Testis (tissue), 3 donors: ENCODE results near the gene MEGF6. TPM values are rescaled to one million over a fixed set of nuclear protein-coding genes. Genes with fewer than 3 reads are reported as not detected.

Experiments
- DNase-seq: peaks from one replicate; pipeline ENCODE4 v3.0.0-alpha.2; 2019
- H3K27ac ChIP-seq, 2 donors: fragments of 200-600 bp; sonication (generic); one replicate each; pipeline ENCODE4 v1.5.1; 2019
- H3K27me3 ChIP-seq: fragments of 200-600 bp; sonication (generic); one replicate; pipeline ENCODE4 v1.5.1; 2019
- H3K36me3 ChIP-seq: fragments of 200-600 bp; sonication (generic); one replicate; pipeline ENCODE4 v1.5.1; 2017; ENCODE audit warnings: low read depth; ENCODE audit errors: missing control alignments
- H3K4me1 ChIP-seq: fragments of 200-600 bp; sonication (generic); one replicate; pipeline ENCODE4 v1.5.1; 2019
- H3K4me3 ChIP-seq, 2 donors: fragments of 200-600 bp; sonication (generic); one replicate each; pipeline ENCODE4 v1.5.1; 2017 to 2019
- H3K9me3 ChIP-seq: fragments of 200-600 bp; sonication (generic); one replicate; pipeline ENCODE4 v1.5.1; 2017
- POLR2A ChIP-seq: fragments of 450-650 bp; IDR thresholded peaks from one replicate; pipeline ENCODE4 v1.6.1; 2017; ENCODE audit warnings: antibody characterized with exemption, mild to moderate bottlenecking, moderate library complexity
- WGBS, 2 donors: methylation state at CpG; one replicate each; pipeline ENCODE4 v1.1.5; 2018; 5-methylcytosine and 5-hydroxymethylcytosine counted together
- intact Hi-C: fragments of 100-400 bp; cut with DNase I; formaldehyde crosslinking; loops from one replicate; pipeline ENCODE4 v1.15.1; 2023; ENCODE audit warnings: low total_unique reads
- polyA plus RNA-seq: library from polyadenylated mRNA; stranded (reverse); fragments of 350-450 nt; fragmentation: Illumina TruSeq; extraction: RNeasy Lipid Tissue Mini Kit (QIAGEN cat#74804); gene quantifications from one replicate; pipeline ENCODE4 v1.2.3, GENCODE V29; 2014; ENCODE audit warnings: low read depth, low replicate concordance; ENCODE audit not compliant: insufficient read depth
- total RNA-seq, 2 donors: library from RNA; depleted of rRNA; stranded (reverse); fragments of >200 nt; gene quantifications; one replicate each; pipeline ENCODE4 v1.2.3, GENCODE V29; 2016
- TF ChIP-seq, protein P1 (sequence below), 3 experiments: fragments of 450-650 bp in 2 of 3; fragments of 200-600 bp in 1 of 3; sonication (generic) in 1 of 3; IDR thresholded peaks; one replicate each; pipeline ENCODE4 v1.5.1; 2016 to 2019; ENCODE audit warnings: antibody characterized with exemption in 3 of 3, mild to moderate bottlenecking in 2 of 3, moderate library complexity in 1 of 3

The MEGF6 gene
- total and polyA plus RNA-seq, 3 donors from 2014 or later, result 9.0 to 26.4 (median 16.1) TPM

DNA sequence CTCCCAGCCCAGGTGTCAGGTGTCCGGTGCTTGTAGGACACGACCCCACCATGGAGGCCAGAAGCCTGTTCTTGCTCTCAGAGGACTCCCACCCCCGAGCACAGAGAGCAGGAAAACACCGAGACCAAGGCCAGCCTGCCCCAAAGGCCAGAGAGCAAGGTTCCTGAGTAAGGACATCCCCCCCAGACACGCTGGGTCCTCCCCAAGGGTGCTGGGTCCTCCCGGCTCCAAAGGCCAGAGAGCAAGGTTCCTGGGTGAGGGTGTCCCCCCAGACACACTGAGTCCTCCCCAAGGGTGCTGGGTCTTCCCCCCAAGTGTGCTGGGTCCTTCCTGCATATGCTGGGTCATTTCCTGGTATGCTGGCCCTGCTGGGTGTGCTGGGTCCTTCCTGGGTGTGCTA, 40.0 kb downstream of the MEGF6 start:
- Histone ChIP-seq H3K9me3 (no peaks in the 10 kb centered on the region), H3K27ac (no peak overlapping the region), H3K36me3 (no peaks in the 10 kb centered on the region), H3K4me3 (no peak overlapping the region), H3K27me3 (no peaks in the 10 kb centered on the region), H3K4me1 (no peaks in the 10 kb centered on the region)
- intact Hi-C loops, result no loop called here
- DNase-seq, result no peak
- 88 to 93% methylated on average over 4 to 6 of the region's 6 CpGs for WGBS, 2 donors
- TF ChIP-seq POLR2A, result no peak
- TF ChIP-seq, protein P1, sequence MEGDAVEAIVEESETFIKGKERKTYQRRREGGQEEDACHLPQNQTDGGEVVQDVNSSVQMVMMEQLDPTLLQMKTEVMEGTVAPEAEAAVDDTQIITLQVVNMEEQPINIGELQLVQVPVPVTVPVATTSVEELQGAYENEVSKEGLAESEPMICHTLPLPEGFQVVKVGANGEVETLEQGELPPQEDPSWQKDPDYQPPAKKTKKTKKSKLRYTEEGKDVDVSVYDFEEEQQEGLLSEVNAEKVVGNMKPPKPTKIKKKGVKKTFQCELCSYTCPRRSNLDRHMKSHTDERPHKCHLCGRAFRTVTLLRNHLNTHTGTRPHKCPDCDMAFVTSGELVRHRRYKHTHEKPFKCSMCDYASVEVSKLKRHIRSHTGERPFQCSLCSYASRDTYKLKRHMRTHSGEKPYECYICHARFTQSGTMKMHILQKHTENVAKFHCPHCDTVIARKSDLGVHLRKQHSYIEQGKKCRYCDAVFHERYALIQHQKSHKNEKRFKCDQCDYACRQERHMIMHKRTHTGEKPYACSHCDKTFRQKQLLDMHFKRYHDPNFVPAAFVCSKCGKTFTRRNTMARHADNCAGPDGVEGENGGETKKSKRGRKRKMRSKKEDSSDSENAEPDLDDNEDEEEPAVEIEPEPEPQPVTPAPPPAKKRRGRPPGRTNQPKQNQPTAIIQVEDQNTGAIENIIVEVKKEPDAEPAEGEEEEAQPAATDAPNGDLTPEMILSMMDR (IDR thresholded peaks at IDR 0.05), result no peak

DNA sequence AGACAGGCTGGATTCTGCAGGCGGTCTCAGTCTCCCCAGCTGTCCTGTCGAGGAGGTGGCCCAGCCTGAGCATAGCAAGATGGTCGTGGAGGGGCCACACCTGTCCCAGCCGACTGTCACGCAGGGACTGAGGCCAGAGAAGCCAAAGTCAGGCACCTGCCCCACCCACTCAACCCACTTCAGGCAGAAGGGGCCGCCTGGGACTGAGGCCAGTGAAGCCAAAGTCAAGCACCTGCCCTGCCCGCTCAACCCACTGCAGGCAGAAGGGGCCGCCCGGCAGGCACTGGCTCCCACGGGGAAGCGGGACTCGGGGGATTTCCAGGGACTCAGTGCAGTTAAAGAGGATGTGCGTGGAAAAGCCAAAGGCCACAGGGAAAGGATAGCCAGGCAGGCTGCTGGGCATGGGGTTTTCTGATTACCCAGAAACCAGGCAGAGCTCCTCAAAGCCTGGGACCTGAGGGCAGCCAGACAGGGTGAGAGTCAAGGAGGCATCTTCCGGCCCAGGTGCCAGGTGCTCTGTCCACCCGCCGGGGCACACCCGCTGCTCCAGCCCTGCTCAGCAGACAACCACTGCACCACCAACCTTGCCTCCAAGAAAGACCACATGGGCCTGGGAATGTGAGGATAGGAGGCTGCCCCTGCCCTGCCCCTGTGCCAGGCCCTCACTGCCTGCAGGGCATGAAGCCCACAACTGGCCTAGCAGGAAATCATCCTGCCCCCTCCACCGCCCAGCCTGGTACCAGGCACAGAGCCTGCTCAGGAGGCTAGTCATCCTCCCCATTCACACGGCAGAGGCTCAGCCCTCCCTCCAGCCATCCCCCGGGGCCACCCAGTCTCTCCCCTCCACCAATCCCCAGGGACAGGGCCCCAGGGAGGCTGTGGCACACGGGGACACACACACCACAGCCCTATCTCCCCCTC, 41.0 kb downstream of the MEGF6 start:
- Histone ChIP-seq H3K27ac (no peak overlapping the region), H3K4me1 (no peaks in the 10 kb centered on the region), H3K4me3 (no peak overlapping the region), H3K9me3 (no peaks in the 10 kb centered on the region), H3K27me3 (no peaks in the 10 kb centered on the region), H3K36me3 (no peaks in the 10 kb centered on the region)
- intact Hi-C loops, result no loop called here
- no peak for DNase-seq
- TF ChIP-seq POLR2A, result no peak
- TF ChIP-seq, protein P1 (IDR thresholded peaks at IDR 0.05), result no peak
- WGBS, 2 donors, result 78 to 87% methylated on average over 14 to 21 of the region's 21 CpGs

DNA sequence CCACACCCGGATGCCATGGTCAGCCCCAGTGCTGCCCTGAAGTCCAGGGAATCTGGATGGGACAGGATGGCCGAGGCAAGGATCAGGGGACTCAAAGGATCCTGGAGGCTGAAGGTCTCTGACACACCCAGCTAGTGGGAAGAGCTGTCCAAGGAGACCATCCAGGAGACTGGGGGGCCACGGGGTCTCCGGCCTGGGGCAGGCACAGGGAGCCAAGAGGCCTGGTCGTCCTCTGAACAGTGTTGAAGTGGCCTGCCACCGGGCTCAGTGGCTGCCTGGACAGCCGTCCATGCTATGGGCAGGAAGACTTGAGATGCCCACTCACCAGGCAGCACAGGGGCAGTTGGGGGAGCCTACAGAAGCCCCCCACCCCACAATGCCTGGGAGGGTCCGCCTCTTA, 41.9 kb downstream of the MEGF6 start:
- intact Hi-C loops, result no loop called here
- TF ChIP-seq POLR2A, result no peak
- TF ChIP-seq, protein P1 (IDR thresholded peaks at IDR 0.05), result no peak
- H3K36me3 ChIP-seq, result no peaks in the 10 kb centered on the region
- 81 to 88% methylated on average over 6 to 8 of the region's 8 CpGs for WGBS, 2 donors
- H3K9me3 ChIP-seq, result no peaks in the 10 kb centered on the region
- no peaks in the 10 kb centered on the region for H3K4me1 ChIP-seq
- H3K4me3 ChIP-seq, result no peak overlapping the region
- DNase-seq, result no peak
- H3K27ac ChIP-seq, result no peak overlapping the region
- no peaks in the 10 kb centered on the region for H3K27me3 ChIP-seq

DNA sequence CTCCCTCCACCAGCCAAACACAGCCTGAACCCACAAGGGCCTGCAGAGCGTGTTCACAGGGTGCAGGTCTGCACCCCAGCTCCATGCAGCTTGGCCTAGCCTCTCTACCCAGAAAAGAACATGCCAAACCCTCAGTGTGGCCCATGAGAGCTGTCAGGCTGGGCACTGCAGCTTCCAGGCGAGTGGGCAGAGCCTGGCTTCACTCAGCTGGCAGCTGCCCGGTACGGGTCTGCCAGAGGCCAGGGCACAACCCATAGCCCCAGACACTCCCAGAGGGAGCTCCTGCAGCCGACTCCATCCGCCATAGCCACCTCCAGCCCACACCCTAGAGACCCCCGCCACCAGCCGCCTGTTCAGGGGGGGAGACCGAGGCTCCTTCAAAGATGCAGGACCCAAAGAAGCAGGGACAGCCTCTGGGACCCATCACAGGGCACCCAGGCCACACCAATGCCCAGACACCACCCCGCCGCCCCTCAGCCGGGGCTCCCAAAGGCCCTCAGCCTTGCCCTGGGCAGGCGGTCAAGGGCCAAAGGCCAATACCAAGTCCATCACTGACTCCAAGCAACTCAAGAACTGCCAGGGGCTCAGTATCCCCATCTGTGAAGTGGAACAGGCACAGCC, 42.4 kb downstream of the MEGF6 start:
- 84 to 88% methylated on average over 9 to 13 of the region's 13 CpGs for WGBS, 2 donors
- DNase-seq, result no peak
- Histone ChIP-seq H3K4me3 (no peak overlapping the region), H3K9me3 (no peaks in the 10 kb centered on the region), H3K4me1 (no peaks in the 10 kb centered on the region), H3K27me3 (no peaks in the 10 kb centered on the region), H3K36me3 (no peaks in the 10 kb centered on the region), H3K27ac (no peak overlapping the region)
- TF ChIP-seq, protein P1 (IDR thresholded peaks at IDR 0.05), result no peak
- TF ChIP-seq POLR2A, result no peak
- intact Hi-C loops, result no loop called here
